ENCODE results near the gene CDIP1. TPM values are rescaled to one million over a fixed set of nuclear protein-coding genes. Genes with fewer than 3 reads are reported as not detected.

Gene CDIP1
- total and polyA plus RNA-seq, 8 donors: 13.6 to 24.4 (median 18.9) TPM

- Histone ChIP-seq H3K4me1 (peaks cover 4 to 15% (median 14%) of the 10 kb centered on the region in 3 donors), H3K27ac (no peak overlapping the region), H3K27me3 (no peaks in the 10 kb centered on the region), H3K36me3 (no peaks in the 10 kb centered on the region), H3K4me3 (no peak overlapping the region), H3K9me3 (no peaks in the 10 kb centered on the region)
- 80 to 83% methylated on average over 6 of the region's 6 CpGs for WGBS, 2 donors
- intact Hi-C loops (cut with DNase I): no loop called here
- TF ChIP-seq CTCF (IDR thresholded peaks at IDR 0.05): no peak
- peak in 2 of 4 donors; percentile 18 to 36 for ATAC-seq
- no peak for DNase-seq
- no peak for FAIRE-seq
Measured at GRCh38 chr16:4494746-4495490, 43.7 kb downstream of the CDIP1 start.

- no peak for TF ChIP-seq CTCF (IDR thresholded peaks at IDR 0.05)
- no peak for DNase-seq
- no peaks in the 10 kb centered on the region for H3K36me3 ChIP-seq
- H3K27me3 ChIP-seq: no peaks in the 10 kb centered on the region
- no peak overlapping the region for H3K4me3 ChIP-seq
- intact Hi-C loops (cut with DNase I): no loop called here
- no peak for ATAC-seq
- FAIRE-seq: no peak
- no peaks in the 10 kb centered on the region for H3K9me3 ChIP-seq
- no peak overlapping the region for H3K27ac ChIP-seq
- peaks cover 8 to 18% (median 17%) of the 10 kb centered on the region in 3 donors for H3K4me1 ChIP-seq
- WGBS, 2 donors: 85 to 90% methylated on average over 4 of the region's 4 CpGs
Measured at GRCh38 chr16:4491898-4492297, 46.7 kb downstream of the CDIP1 start.

- WGBS, 2 donors: 88 to 92% methylated on average over 5 of the region's 5 CpGs
- H3K4me1 ChIP-seq: peaks cover 8 to 32% (median 26%) of the 10 kb centered on the region in 3 donors
- ATAC-seq (no peak), DNase-seq (no peak), FAIRE-seq (no peak)
- no peak overlapping the region for H3K4me3 ChIP-seq
- H3K27me3 ChIP-seq: no peaks in the 10 kb centered on the region
- peak overlapping the region in 1 of 4 donors; percentile 33 for H3K27ac ChIP-seq
- no peaks in the 10 kb centered on the region for H3K9me3 ChIP-seq
- peaks cover 0 to 1% (median 0%) of the 10 kb centered on the region in 3 donors for H3K36me3 ChIP-seq
- intact Hi-C loops (cut with DNase I): no loop called here
- no peak for TF ChIP-seq CTCF (IDR thresholded peaks at IDR 0.05)
Measured at GRCh38 chr16:4489030-4489429, 49.5 kb downstream of the CDIP1 start.

- Histone ChIP-seq H3K4me3 (no peak overlapping the region), H3K36me3 (peaks cover 0 to 3% (median 0%) of the 10 kb centered on the region in 3 donors), H3K27ac (peak overlapping the region in 2 of 4 donors; percentile 19 to 48), H3K4me1 (peaks cover 8 to 32% (median 26%) of the 10 kb centered on the region in 3 donors), H3K9me3 (no peaks in the 10 kb centered on the region), H3K27me3 (no peaks in the 10 kb centered on the region)
- ATAC-seq (peak in 2 of 4 donors; percentile 5 to 9), DNase-seq (no peak), FAIRE-seq (no peak)
- TF ChIP-seq CTCF (IDR thresholded peaks at IDR 0.05): no peak
- WGBS, 2 donors: 70 to 92% methylated on average over 1 of the region's 1 CpG
- intact Hi-C loops (cut with DNase I): no loop called here
Measured at GRCh38 chr16:4488499-4488967, 50.0 kb downstream of the CDIP1 start.

GRCh38 chr16:4487955-4488498 lies 50.5 kb downstream of the CDIP1 start:
- H3K27ac ChIP-seq: peak overlapping the region in 2 of 4 donors; percentile 19 to 48
- peaks cover 8 to 32% (median 26%) of the 10 kb centered on the region in 3 donors for H3K4me1 ChIP-seq
- ATAC-seq: peak; percentile 60 to 77 (median 70)
- no peaks in the 10 kb centered on the region for H3K9me3 ChIP-seq
- intact Hi-C loops (cut with DNase I): no loop called here
- H3K36me3 ChIP-seq: peaks cover 0 to 3% (median 0%) of the 10 kb centered on the region in 3 donors
- no peak overlapping the region for H3K4me3 ChIP-seq
- DNase-seq: no peak
- no peak for TF ChIP-seq CTCF (IDR thresholded peaks at IDR 0.05)
- 20 to 38% methylated on average over 5 of the region's 5 CpGs for WGBS, 2 donors
- no peaks in the 10 kb centered on the region for H3K27me3 ChIP-seq
- no peak for FAIRE-seq

Measured in pancreas (tissue), 10 donors.